ENCODE results near the gene TMEM88.

The TMEM88 gene

DNA sequence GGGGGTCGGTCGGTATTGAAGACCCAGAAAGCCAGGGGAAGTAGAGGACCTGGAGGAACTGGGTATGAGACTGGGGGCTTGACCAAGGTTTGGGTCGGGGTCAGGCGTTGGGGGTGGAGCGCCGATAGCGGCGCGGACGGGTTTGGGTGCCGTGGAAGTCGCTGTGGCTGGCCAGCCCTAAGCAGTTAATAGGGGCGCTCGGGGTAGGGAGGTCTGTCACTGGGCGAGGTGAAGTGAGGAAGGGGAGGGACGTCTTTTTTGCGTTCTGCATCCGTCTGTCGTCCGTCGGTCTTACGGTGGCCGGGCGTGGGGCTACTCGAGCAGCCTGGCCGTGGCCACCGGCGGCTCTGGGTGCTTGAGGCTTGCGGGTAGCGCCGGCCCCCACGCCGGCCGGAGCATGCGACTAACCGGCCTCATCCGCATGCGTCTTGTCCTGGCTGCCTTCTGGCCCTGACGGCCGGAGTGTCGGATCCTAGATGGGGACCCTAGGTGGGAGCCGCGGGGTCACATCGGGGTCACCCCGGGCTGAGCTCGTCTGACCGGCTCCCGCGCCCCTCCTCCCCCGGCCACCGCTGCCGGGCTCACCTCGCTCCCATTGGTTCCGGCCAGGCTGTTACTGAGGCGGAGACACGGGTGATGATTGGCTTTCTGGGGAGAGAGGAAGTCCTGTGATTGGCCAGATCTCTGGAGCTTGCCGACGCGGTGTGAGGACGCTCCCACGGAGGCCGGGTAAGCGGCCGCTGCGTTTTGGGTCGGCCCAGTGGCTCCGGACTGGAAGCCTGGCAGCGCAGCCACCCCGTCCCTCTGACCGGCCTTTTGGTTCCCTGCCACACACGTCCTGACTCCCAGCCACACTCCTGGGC, 10.3 kb upstream of the TMEM88 start:
- DNase-seq: peak; percentile 76

DNA sequence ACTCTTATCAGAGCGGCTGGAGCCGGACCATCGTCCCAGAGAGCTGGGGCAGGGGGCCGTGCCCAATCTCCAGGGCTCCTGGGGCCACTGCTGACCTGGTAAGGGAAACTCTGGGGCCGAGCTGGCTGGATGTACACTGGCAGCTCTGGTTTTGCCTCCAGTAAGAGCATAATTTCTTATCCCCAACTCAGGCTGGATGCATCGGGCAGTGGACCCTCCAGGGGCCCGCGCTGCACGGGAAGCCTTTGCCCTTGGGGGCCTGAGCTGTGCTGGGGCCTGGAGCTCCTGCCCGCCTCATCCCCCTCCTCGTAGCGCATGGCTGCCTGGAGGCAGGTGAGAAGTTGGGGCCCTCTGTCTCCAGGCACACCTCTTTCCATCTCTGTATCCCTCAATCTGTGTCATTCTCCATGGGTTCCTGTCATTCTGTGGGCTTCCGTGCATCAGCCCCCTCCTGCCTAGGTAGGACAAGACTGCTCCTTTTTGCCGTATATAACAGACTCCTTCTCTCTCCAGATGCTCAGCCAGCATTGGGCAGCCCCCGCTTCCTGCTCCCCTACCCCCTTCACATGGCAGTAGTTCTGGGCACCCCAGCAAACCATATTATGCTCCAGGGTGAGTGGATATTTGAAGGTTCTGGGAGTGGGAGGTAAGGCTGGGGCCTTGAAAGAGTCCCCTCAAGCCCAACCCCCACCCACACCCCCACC, 9.4 kb upstream of the TMEM88 start:
- no peak for DNase-seq

DNA sequence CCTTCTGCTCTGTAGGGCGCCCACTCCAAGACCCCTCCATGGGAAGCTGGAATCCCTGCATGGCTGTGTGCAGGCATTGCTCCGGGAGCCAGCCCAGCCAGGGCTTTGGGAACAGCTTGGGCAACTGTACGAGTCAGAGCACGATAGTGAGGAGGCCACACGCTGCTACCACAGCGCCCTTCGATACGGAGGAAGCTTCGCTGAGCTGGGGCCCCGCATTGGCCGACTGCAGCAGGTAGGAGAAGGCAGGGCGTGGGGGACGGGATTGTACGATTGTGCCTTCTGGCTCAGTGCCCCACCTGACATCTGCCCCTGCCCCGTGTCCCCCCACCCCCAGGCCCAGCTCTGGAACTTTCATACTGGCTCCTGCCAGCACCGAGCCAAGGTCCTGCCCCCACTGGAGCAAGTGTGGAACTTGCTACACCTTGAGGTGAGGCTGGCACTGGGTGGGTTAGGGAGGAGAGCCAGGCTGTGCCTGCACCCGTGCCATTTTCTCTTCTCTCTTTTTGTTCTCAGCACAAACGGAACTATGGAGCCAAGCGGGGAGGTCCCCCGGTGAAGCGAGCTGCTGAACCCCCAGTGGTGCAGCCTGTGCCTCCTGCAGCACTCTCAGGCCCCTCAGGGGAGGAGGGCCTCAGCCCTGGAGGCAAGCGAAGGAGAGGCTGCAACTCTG, 8.7 kb upstream of the TMEM88 start:
- DNase-seq: no peak

DNA sequence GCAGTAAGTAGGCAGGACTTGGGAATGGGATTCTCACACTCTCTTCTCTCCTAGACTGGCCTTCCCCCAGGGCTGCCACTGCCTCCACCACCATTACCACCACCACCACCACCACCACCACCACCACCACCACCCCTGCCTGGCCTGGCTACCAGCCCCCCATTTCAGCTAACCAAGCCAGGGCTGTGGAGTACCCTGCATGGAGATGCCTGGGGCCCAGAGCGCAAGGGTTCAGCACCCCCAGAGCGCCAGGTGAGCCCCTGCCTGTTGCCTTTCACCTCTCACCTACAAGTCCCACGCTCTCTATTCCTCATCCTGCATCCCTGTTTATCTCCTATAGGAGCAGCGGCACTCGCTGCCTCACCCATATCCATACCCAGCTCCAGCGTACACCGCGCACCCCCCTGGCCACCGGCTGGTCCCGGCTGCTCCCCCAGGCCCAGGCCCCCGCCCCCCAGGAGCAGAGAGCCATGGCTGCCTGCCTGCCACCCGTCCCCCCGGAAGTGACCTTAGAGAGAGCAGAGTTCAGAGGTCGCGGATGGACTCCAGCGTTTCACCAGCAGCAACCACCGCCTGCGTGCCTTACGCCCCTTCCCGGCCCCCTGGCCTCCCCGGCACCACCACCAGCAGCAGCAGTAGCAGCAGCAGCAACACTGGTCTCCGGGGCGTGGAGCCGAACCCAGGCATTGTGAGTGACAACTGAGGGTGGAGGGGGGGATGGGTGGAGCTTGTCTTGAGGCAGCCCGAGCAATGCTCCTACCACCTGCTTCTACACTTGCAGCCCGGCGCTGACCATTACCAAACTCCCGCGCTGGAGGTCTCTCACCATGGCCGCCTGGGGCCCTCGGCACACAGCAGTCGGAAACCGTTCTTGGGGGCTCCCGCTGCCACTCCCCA, 7.9 kb upstream of the TMEM88 start:
- DNase-seq: no peak

DNA sequence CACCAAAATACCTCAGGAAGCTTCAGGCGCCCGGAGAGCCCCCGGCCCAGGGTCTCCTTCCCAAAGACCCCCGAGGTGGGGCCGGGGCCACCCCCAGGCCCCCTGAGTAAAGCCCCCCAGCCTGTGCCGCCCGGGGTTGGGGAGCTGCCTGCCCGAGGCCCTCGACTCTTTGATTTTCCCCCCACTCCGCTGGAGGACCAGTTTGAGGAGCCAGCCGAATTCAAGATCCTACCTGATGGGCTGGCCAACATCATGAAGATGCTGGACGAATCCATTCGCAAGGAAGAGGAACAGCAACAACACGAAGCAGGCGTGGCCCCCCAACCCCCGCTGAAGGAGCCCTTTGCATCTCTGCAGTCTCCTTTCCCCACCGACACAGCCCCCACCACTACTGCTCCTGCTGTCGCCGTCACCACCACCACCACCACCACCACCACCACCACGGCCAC, 6.7 kb upstream of the TMEM88 start:
- no peak for DNase-seq

DNA sequence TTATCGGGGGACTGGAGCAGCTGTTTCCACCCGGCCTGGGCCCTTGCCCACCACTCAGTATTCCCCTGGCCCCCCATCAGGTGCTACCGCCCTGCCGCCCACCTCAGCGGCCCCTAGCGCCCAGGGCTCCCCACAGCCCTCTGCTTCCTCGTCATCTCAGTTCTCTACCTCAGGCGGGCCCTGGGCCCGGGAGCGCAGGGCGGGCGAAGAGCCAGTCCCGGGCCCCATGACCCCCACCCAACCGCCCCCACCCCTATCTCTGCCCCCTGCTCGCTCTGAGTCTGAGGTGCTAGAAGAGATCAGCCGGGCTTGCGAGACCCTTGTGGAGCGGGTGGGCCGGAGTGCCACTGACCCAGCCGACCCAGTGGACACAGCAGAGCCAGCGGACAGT, 6.1 kb upstream of the TMEM88 start:
- no peak for DNase-seq

DNA sequence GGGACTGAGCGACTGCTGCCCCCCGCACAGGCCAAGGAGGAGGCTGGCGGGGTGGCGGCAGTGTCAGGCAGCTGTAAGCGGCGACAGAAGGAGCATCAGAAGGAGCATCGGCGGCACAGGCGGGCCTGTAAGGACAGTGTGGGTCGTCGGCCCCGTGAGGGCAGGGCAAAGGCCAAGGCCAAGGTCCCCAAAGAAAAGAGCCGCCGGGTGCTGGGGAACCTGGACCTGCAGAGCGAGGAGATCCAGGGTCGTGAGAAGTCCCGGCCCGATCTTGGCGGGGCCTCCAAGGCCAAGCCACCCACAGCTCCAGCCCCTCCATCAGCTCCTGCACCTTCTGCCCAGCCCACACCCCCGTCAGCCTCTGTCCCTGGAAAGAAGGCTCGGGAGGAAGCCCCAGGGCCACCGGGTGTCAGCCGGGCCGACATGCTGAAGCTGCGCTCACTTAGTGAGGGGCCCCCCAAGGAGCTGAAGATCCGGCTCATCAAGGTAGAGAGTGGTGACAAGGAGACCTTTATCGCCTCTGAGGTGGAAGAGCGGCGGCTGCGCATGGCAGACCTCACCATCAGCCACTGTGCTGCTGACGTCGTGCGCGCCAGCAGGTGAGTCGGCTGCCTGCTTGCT, 5.6 kb upstream of the TMEM88 start:
- no peak for DNase-seq

DNA sequence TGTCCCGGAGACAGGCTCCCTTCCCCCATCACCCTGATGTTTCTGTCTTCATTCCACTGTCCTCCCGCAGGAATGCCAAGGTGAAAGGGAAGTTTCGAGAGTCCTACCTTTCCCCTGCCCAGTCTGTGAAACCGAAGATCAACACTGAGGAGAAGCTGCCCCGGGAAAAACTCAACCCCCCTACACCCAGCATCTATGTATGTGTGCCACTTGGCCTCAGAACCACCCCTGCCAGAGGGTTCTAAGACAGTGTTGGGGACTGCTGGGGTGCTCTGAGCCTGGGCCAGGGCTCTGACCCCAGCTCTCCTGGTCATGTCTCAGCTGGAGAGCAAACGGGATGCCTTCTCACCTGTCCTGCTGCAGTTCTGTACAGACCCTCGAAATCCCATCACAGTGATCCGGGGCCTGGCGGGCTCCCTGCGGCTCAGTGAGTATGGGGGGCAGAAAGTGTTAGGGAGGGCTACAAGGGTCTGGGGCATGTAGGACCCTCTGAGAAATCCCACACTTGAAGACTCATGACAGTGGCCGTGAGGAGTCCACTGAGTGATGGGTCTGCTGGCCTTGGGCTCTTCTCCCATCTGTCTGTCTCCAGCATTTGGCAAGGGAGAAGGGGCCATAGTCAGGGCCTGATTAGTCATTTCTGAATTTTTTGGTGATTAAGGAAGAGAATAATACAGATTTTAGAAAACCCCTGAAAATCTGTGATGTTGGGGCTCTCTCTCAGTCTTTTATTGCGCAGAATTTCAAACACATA, 4.9 kb upstream of the TMEM88 start:
- DNase-seq: no peak

DNA sequence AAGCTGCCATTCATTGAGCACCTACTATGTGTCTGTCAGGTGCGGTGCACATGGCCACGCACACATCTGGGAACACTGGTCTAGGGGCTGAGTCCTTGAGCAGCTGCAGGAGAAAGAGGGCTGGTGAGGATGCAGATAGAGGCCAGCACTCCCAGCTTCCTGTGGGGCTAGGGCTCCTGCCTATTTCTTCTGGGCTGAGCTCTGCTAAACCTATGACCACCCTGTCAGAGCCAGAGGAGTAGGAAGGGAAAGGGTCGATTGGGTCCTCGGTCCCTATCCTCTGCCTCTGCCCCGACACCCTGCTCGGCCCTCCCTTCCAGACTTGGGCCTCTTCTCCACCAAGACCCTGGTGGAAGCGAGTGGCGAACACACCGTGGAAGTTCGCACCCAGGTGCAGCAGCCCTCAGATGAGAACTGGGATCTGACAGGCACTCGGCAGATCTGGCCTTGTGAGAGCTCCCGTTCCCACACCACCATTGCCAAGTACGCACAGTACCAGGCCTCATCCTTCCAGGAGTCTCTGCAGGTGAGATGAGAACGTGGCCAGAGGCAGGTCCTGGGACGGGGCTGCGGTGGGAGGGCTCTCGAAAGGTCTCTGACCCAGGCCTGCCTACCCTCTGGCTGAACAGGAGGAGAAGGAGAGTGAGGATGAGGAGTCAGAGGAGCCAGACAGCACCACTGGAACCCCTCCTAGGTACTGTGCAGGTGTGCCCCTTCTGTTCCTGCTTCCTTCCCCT, 4.0 kb upstream of the TMEM88 start:
- no peak for DNase-seq

DNA sequence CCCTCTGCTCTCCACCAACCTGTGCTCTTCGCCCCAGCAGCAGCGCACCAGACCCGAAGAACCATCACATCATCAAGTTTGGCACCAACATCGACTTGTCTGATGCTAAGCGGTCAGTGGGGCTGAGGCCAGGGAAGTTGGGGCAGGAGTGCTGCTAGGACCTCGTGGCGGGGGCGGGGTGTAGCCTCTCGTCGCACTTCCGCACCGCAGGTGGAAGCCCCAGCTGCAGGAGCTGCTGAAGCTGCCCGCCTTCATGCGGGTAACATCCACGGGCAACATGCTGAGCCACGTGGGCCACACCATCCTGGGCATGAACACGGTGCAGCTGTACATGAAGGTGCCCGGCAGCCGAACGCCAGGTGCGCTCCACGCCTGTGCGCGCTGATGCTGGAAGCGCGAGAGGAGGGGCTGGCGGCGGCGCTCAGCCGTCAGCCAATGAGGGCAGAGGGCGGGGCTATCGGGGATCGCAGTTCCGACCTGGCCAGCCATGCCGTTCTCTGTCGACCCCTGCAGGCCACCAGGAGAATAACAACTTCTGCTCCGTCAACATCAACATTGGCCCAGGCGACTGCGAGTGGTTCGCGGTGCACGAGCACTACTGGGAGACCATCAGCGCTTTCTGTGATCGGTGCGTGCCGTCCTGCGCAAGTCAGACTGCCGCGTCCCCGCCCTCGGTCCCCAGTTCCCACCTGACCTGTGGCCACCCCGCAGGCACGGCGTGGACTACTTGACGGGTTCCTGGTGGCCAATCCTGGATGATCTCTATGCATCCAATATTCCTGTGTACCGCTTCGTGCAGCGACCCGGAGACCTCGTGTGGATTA, 3.2 kb upstream of the TMEM88 start:
- DNase-seq: no peak

DNA sequence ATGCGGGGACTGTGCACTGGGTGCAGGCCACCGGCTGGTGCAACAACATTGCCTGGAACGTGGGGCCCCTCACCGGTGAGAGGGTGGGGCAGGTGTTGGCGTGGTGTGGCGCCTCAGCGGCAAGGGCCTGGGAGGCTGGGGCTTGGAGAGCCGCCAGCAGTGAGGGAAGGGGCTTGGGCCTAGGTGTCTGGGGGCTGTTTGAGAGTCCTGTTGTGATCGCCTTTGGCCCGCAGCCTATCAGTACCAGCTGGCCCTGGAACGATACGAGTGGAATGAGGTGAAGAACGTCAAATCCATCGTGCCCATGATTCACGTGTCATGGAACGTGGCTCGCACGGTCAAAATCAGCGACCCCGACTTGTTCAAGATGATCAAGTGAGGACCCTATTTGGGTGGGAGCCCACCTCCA, 2.6 kb upstream of the TMEM88 start:
- no peak for DNase-seq

DNA sequence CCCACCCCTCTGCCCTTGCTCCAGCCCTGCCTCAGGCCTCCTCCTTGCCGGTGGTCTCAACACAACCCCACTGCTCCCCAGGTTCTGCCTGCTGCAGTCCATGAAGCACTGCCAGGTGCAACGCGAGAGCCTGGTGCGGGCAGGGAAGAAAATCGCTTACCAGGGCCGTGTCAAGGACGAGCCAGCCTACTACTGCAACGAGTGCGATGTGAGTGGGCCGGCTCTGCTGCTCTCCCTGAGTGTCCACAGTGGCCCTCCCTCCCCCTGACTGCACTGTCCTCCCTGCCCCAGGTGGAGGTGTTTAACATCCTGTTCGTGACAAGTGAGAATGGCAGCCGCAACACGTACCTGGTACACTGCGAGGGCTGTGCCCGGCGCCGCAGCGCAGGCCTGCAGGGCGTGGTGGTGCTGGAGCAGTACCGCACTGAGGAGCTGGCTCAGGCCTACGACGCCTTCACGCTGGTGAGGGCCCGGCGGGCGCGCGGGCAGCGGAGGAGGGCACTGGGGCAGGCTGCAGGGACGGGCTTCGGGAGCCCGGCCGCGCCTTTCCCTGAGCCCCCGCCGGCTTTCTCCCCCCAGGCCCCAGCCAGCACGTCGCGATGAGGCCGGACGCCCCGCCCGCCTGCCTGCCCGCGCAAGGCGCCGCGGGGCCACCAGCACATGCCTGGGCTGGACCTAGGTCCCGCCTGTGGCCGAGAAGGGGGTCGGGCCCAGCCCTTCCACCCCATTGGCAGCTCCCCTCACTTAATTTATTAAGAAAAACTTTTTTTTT, 1.8 kb upstream of the TMEM88 start:
- DNase-seq: no peak

DNA sequence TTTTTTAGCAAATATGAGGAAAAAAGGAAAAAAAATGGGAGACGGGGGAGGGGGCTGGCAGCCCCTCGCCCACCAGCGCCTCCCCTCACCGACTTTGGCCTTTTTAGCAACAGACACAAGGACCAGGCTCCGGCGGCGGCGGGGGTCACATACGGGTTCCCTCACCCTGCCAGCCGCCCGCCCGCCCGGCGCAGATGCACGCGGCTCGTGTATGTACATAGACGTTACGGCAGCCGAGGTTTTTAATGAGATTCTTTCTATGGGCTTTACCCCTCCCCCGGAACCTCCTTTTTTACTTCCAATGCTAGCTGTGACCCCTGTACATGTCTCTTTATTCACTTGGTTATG, 1.2 kb upstream of the TMEM88 start:
- no peak for DNase-seq

DNA sequence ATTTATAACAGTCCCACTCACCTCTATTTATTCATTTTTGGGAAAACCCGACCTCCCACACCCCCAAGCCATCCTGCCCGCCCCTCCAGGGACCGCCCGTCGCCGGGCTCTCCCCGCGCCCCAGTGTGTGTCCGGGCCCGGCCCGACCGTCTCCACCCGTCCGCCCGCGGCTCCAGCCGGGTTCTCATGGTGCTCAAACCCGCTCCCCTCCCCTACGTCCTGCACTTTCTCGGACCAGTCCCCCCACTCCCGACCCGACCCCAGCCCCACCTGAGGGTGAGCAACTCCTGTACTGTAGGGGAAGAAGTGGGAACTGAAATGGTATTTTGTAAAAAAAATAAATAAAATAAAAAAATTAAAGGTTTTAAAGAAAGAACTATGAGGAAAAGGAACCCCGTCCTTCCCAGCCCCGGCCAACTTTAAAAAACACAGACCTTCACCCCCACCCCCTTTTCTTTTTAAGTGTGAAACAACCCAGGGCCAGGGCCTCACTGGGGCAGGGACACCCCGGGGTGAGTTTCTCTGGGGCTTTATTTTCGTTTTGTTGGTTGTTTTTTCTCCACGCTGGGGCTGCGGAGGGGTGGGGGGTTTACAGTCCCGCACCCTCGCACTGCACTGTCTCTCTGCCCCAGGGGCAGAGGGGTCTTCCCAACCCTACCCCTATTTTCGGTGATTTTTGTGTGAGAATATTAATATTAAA, 638 bp upstream of the TMEM88 start:
- no peak for DNase-seq

DNA sequence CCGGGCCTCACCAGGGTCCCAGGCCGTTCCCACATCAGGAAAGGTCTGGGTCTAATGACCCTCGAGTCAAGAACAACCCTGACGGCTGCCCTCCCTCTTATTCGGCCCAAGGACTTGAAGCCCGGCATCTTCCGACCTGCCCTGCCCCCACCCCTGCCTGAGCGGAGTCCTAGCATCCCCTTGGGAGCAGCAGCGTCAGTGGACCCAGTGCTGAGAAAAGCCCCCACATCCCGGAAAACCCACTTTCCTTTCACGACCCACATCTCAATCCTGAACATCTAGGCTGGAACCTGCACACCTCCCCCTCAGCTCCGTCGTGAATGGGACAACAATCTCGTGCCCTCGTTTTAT, 769 bp downstream of the TMEM88 start:
- no peak for DNase-seq

DNA sequence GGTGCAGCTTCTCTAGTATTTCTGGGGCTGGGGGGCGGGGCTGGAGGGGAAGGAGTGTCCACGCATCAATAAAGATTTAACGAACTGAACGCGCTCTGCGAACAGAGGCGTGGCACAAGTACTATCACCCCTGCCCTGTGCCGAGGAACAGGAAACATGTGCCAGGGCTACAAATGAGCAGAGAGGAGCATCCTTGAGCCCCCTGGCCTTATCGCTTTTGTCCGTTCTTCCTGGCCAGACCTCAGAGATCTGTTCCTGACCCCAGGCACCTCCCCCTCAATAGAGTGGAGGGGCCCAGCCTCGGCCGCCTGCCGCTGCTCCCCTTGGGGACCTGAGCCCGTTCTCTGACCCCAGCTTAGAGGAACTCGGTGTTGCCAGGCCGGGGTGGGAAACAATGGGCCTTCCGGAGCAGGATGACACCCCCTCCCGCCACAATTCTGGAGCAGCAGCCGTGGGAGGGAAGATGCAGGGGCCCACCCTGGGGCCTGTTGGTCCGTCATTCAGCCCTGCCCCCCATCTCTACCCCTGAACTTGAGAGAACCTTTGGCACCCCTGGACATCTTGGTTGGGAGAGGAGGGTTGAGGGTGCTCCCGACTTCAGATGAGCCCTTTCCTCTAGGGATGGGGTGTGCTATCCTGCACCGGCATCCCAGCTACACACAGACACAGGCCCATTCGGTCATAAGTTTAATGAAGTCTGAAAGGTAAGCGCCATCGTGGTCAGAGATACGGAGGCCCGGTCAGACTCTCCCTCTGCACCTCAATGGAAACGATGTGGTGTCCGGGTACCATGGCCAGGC, 1.3 kb downstream of the TMEM88 start:
- no peak for DNase-seq

DNA sequence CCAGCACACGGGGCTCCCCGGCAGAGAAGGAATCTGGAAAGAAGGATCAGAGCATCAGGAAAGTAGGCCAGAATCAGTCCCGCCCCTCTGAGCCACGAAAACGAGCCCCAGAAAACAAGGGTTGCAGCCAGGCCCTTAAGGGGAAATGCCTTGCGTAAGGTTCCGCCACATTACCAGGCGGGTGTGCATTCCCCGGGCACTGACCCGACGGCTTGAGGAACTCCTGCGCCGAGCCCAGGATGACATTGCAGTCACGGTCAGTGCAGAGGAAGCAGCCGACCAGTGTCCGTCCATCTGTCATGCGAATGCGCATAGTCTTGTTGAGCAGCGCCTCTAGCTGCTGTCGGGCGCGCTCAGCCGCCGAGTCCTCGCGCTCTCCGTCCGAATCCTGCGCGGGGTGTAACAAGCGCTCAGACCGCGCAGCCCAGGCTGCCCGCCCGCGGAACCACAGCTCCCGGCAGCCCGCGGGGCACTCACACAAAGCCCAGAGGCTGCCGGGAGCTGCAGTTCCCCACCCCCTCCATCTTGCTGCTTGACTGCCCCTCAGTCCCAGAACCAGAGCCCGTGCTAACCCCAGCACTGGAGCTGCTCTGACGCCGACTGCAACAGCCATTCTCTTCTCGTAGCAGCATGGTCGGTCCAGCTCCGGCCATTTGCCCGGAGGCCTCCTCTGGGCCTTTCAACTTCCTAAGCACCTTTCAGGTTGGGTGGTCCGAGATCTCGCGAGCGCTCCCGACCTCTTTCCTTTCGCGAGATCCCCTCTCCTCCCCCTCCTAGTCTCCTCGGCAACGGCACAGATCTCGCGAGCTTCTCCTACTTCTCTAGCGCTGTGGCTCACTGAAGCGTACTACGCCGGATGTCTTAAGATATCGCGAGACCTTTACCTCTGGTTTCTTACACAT, 2.2 kb downstream of the TMEM88 start, which contains the start of gene NAA38:
NAA38 (minus strand) TSS at position 749 of the 902 bp plus-strand sequence; CDS start at position 653, 96 bp downstream.
- DNase-seq: peak; percentile 82
